NCI-H460 (cell line): Measurements from ENCODE around the gene GPATCH3. TPM values are rescaled to one million over a fixed set of nuclear protein-coding genes. Genes with fewer than 3 reads are reported as not detected.
"Not testable (repeated sequence)": the region's sequence is repeated elsewhere in the genome, so short reads cannot be mapped to it uniquely, and the experiment has no call there.

Source experiments
- DNase-seq: peaks from one replicate; pipeline ENCODE4 v3.0.0-alpha.2; 2016; ENCODE audit warnings: low read depth; ENCODE audit errors: extremely low read depth
- total RNA-seq: library from RNA; depleted of rRNA; stranded (reverse); fragments of >200 nt; shearing (Covaris generic); gene quantifications from 2 replicates; pipeline ENCODE4 v1.2.3, GENCODE V29; 2014

GPATCH3 gene
- total RNA-seq, 1 experiment from 2014 or later, result 7.5 TPM

DNA sequence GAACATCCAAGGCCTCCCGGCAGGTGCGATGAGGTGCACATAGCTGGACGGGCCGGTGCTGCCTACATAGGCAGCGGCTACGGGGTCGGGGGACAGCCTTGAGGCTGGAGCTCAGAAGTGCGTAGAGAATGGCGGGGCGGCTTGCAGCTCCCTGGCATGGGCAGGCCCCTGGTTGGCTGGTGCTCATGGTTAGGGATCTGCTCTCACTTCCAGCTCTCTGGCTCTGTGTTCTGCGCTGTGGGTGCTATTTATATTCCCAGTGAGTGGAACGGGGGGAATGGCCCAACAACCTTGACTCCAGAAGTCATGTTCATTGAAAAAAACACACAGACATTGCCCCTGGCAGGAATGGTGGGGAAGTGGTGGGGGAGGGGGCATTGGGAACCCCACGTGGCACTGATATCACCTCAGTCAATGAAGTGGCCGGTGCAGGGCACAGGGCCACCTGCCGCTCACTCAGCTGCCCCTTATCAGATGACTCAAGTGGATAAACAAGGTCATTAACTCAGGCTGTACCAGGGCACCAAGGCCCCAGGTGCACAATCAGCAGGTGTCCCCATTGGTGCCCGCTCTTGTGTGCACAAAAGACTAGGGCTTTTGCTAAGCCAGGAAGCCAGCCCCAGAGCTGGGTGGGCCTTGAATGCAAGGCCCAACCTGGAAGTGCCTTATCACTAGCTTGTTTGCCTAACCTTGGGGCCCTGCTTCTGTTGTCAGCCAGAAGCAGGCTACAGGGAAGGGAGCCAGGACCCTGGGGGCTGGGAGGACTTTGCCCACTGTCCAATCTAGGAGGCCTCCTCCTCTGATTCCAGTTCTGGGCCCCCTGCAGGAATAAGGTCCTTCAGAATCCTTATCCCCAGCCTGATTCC is 13.7 kb upstream of the GPATCH3 start, which contains the start of gene NR0B2:
Gene NR0B2, minus strand, starts transcription at position 222 of the 866 bp plus-strand sequence. Its CDS starts 35 bp downstream, at position 187.
- no peak for DNase-seq

DNA sequence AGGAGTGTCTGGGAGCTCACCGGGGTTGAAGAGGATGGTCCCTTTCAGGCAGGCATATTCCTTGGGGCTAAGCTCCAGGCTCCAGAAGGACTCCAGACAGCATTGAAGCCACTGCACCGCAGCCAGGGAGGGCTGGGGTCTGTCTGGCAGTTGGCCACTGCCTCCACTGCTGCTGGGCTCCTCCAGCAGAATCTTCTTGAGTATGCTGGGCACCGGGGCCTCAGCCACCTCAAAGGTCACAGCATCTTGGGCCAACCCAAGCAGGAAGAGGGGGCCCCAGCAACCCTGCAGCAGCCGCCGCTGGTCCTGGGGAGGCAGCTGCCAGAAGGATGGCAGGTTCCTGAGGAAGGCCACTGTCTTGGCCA is 13.1 kb upstream of the GPATCH3 start:
- DNase-seq, result no peak

DNA sequence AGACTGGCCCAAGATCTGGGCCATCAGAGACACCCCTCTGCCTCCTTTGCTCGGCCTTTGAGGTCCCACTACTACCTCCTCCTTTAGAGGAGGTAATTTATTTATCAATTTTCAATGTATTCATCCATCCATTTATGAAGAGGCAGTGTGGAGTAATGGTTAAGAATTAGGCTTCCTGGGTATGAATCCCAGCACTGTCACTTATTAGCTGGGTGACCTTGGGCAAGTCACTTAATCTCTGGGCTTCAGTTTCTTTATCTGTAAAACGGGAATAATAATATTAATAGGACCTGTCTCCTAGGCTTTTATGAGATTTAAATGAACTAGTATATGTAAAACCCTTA is 11.9 kb upstream of the GPATCH3 start:
- no peak for DNase-seq

DNA sequence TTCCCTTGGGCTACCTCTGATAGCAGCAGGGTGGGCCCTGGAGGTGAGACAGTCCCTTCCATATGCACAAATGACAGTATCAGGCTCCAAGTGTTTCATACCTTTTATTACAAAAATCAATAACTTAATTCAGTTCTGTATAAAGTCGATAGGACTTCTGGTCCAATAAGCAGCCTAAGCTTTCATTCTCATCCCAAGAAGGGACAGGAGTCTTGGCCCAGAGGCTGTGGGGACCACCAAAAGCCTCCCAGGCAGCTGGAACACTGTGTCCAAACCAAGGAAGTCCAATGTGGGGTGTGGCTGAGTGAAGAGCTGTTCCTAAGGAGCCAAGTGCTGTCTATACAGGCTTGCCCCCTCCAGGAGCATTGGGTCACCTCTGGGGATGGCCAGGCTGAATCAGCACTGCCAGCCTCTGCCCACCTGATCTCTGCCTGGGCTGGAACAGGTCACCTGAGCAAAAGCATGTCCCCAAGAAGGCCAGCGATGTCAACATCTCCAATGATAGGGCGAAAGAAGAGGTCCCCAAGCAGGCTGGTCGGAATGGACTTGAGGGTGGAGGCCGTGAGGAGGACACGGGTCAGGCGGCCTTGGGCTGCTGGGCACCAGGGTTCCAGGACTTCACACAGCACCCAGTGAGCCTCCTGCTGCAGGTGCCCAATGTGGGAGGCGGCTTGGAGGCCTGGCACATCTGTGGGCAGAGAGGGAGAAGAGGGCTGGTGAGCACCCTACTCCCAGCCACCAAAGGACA is 11.3 kb upstream of the GPATCH3 start:
- no peak for DNase-seq

DNA sequence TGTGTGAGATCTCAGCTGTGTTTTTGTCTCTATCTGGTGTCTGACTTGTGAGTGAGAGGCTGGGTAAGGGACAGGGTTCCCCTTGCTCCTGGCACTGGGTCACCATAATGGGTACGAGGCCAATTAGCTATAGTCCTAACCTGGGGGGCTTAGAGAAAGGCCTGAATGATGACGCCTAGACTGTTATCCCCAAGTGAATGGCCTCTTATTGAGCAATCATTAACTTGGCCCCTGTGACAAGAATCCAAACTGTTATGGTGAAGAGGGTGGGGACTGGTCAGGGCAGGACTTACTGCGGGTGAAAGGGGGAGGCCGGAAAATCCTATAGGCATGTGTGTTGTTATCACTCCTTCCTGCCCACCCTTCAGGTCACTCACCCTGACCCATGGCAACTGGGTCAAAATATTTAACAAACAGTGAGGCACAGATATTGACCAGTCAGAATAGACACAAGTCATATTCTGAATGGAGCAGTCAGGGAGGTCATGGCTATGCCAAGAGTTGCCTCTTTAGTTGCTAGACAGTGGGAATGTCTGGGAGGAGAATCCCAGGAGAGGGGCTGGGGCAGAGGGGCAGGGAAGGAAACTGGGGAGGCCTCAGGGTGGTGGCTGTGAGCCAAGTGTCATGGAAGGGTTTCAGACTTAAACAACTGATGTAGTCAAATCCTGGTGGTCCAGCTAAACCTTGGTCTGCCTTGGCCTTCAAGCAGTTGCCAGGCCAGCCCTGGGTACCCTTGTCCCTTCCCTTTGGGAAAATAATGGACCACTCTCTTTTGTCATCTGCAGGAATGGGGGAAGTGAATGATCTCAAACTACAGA is 10.3 kb upstream of the GPATCH3 start:
- no peak for DNase-seq

DNA sequence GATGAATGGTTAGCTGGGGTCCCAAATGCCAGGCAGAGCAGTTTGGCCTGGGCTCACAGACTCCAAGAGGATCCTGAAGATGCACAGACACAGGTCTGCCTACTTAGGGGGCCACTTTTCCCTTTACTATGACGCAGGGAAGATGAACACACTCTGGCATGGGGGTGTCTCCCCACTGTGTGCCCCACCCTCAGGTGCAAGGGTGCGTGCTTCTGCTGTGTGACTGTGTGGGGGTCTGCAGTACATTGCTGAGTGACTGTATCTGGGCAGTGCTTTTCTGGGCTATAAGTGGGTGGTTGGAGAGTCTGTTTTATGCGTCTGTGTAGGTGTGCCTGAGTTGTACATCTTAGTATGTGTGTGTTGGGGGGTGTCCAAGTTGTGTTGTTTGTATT is 9.7 kb upstream of the GPATCH3 start:
- DNase-seq, result no peak

DNA sequence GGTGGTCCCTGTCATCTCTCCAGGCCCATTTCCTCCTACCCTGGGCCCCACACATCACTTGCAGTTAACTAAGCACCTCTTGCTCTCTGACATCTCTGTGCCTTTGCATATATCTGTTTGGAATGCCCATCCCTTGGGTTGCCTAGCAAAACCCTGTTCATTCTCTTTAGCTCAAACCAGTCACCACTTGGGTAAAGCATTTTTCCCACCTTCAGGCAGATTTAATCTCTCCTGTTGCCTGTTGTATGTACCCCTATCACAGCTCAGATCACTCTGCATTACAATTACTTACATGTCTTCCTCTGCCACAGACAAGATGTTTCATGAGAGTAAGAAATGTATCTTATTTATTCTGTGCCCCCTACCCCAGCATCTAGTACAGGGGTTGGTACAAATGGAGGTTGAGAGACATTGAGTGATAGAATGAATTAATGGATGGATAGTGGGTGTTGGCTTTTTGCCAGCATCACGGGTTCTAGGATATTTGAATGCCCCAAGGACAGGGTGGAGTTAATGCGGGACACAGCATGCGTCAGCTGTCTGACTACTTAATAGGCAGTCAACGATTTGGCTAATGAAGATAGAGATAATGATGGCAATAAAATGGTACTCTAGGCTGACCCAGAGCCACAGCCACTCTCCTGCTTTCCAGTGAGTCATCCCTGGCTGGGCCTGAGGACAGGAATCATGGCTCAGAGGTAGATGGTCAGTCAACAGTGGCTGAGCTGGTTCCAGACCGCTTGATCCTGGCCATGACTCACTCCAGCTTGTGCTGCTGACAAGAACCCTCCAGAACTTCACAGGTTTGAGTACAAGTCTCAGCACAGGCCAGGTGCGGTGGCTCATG is 7.0 kb upstream of the GPATCH3 start:
- DNase-seq, result no peak

DNA sequence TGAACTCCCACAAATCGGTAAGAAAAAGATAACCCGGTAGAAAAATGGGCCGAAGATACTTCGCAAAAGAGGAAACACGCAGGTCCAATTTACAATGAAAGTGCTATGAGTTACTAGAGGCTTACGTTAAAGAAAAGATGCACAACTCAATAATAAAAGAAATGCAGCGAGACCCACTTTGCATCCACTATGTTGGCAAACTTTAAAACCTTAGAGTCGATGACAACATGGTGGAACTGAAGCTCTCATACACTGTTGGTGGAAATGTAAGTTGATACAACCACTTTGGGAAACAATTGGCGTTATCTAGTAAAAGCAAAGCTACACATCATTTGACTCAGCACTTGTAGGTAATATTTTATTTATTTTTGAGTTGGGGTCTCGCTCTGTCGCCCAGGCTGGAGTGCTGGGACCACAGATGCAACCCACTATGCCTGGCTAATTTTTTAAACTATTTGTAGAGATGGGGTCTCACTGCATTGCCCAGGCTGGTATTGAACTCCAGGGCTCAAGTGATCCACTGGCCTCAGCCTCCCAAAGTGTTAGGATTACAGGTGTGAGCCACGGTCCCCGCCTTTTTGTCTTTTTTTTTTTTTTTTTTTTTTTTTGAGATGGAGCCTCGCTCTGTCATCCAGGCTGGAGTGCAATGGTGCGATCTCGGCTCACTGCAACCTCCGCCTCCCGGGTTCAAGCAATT is 696 bp upstream of the GPATCH3 start:
- DNase-seq, result no peak

DNA sequence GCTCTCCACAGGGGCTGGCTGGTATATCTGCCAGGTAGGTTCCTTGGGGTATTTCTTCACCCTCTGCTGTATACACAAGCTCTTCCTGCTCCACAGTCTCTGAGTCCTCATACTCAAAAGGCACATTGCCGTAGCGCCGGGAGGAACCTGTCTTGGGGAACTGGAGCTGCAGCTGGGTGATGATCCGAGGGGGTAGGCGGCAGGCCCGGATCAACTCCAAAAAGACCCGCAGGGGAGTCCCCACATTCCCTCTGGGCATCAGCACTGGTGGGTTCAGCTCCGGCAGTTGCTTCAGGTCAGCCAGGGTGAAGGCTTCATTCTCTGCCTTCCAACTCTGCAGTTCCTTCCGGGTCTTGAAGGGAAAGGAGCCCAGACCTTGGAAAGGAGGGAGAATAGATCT is 2.9 kb downstream of the GPATCH3 start:
- no peak for DNase-seq

DNA sequence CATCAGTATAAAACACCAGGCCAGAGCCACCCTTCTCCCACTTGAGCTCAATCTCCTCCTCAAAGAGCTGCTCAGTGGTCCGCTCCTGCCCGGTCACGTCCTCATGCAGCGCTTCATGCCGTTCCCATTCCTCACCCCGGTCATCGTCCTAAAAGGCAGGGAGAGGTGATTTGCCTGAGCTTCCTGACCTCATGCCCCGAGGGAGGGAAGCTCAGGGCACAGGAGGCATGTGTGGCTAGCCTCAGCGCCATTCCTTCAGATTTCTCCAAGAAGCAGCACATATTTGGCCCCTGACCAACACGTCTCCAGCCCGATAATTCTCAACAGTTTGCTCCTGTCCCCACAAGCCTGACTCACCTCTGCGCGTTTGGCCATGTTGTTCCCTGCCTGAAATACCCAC is 6.0 kb downstream of the GPATCH3 start:
- DNase-seq, result no peak

DNA sequence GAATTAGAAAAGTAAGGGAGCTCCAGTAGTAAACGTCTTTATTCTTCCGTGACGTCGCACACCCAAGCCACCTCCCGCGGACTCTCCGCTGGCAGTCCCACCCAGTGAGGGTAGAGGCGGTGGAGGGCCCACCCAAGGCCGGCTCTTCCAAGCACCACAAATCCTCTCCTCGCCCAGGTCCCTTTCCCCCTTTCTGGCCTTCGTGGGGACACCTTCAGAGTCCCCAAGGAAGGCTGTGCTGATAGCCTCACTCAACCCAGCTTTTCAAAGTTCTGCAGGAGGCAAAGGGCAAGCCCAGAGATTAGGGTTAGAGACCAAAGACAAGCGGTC is 9.8 kb downstream of the GPATCH3 start:
- DNase-seq, result no peak

DNA sequence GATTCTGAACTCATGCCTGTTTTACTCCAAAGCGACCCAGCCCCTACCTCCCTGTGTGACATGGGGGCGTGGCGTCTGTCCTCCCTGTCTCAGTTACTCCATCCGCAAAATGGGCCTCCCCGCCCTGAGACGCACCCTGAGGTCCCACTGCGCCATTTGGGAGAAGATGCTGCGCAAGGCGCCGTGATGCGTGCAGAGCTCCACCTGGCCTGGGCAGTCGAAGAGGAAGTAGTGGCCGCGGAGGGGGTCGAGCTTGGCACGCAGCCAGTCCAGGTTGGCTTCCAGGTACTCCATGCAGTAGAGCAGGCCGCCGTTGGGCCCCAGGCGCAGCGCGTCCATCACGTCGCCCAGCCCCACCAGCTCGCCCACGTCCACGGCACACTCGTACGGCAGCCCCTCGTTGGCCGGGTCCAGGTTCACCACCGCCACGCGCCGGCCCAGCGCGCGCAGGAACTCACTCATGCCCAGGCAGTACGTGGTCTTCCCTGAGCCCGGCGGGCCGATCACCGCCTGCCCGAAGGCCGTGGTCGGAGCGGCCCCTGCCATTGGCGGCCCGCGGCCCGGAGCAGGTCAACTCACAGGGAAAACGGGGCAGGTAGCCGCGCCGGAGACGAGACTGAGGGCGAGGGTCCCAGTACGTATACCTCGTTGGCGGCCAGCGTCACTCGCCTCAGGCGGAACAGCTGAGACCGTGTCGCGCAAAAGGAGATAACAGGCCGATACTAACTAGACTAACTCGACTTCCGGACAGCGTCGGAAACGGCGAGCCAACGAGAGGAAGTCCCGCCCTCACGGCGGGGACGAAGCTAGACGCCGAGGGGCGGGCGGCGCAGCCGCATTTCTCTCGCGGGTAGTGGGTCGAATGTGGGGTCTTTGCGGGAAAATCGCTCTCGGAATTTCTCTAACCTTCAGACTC is 10.5 kb downstream of the GPATCH3 start, which contains the start of gene GPN2:
Gene GPN2, minus strand, starts transcription at position 733 of the 916 bp plus-strand sequence. Its CDS starts 187 bp downstream, at position 546.
- DNase-seq, result peak; percentile 50

DNA sequence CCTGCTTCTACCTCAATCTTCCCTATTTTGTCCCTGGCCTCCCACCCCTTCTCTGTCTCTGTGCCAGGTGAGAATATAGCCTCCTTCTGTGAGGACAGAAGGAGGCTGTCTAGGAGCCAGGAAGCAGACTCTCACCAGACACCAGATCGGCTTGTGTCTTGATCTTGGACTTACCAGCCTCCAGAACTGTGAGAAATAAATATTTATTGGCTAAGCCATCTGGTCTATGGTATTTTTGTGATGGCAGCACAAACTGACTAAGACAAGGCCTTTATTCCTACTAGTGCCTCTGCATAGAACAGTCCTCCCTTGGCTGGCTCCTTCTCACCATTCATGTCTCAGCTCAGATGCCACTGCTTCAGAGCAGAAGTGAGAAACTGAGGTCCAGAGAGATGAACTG is 12.0 kb downstream of the GPATCH3 start:
- DNase-seq, result no peak

DNA sequence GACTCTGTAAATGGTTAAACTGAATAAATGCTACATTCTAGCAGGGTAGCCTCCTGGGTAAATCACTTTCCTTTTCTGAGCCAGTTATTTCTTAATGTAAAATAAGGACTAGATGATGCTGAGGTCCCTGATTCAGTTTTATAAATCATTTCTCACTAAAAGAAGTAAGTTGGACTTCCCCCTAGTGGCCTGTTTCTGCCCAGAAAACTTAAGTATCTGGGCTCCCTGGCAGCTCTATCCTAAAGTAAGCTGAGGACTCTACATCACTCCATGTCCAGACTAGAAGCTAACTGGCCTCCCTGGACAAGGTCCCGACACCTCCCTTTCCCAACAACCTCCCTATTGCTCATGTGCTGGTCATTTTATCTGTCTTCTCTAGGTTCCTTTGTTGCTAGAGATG is 13.1 kb downstream of the GPATCH3 start:
- no peak for DNase-seq

DNA sequence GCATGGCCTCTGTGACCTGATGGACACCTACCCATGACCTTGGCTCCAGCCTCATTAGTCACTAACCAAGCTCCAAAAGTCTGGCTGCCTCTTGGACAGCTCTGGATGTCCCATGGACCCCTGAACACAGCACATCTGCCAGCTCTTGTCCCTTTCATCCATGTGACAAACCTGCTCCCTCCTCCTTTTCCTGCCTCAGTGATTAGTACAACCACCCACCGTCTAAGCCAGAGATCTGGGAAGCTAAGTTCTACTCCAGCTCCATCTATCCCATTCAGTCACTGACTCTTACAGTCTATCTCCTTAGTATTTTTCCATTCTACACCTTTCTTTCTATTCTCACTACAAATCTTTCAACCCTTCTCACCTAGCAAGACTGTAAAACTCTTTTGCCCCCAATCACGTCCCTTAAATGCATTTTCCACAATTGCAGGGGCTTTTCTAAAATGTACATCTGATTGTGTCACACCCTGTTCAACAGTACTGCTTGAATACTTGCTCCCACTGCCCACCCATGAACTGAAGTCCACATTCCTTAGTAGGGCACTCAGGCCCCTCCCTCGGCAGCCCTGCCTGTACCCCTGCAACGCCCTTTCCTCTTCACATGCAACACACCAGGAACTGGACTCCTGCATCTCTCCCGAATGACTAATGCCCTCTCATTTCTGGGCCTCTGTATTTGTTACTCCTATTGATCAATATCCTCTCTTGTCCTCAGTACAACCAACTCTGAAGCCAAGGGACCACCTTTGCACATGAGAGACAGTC is 17.4 kb downstream of the GPATCH3 start:
- DNase-seq, result no peak

DNA sequence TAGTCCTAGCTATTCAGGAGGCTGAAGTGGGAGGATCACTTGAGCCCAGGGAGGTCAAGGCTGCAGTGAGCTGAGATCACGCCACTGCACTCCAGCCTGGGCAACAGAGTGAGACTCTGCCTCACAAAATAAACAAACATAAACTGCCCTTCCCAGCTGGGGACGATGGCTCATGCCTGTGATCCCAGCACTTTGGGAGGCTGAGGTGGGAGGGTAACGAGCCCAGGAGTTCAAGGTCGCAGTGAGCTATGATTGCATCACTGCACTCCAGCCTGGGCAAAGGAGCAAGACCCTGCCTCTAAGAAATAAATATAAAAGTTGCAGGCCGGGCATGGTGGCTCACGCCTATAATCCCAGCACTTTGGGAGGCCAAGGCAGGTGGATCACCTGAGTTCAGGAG is 18.7 kb downstream of the GPATCH3 start:
- DNase-seq, result not testable (repeated sequence)

DNA sequence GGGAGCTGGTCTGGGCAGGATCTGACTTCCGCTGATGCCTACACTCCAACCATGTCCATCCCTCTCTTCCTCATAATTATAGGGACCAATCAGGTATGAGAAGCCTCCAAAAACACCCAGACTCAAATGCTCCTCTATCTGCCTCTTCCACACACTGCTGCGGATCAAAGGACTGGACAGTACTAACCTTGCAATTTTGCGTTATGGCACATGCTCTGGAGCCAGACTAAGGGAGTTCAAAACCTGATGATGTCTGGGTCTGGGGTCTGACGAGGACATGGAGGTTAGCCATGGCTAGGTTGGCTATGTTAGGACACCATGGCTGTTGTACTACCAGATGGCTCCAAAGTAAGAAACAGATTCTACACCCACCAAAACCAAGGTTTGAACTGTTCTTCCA is 20.5 kb downstream of the GPATCH3 start:
- no peak for DNase-seq

DNA sequence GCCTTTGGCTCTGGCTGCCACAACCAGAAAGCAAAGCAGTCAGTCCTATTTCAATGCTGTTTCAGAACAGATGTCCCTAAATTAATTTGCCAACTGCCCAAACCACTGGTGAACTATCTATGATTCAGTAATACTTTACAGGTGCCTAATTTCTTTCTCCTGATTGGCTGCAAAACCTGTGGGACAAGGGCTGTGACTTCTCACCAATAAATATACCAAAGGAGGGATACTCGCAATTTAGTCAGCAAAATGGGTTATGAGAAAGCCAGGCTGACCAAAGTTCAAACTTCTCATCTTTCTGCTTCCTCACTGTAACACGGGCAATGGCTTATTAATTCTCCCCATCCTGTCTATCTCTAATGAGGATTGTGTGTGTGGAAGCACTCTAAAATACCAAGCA is 22.9 kb downstream of the GPATCH3 start:
- DNase-seq, result no peak
